ENCODE measurements around the gene HDHD5.

- TF ChIP-seq REST (IDR thresholded peaks at IDR 0.05; ENCODE audit: low read depth) (no peak), NFIC (IDR thresholded peaks at IDR 0.05) (no peak), YY1 (IDR thresholded peaks at IDR 0.05; ENCODE audit: low read depth) (no peak), EP300 (IDR thresholded peaks at IDR 0.05; ENCODE audit: borderline replicate concordance) (no peak), CEBPB (IDR thresholded peaks at IDR 0.05) (no peak), RAD21 (IDR thresholded peaks at IDR 0.05; ENCODE audit: low read depth) (no peak), TEAD4 (IDR thresholded peaks at IDR 0.05) (no peak), MAX (IDR thresholded peaks at IDR 0.05) (no peak), ZBTB7A (IDR thresholded peaks at IDR 0.05; ENCODE audit: low read depth) (no peak), USF1 (IDR thresholded peaks at IDR 0.05) (no peak), TAF1 (IDR thresholded peaks at IDR 0.05; ENCODE audit: low read depth) (no peak), EGR1 (IDR thresholded peaks at IDR 0.05) (no peak), FOXM1 (IDR thresholded peaks at IDR 0.05; ENCODE audit: borderline replicate concordance, low read depth) (no peak)
These were observed 41.7 kb downstream of the HDHD5 start for GRCh38 chr22:17117400-17117799.

Data from Ishikawa (cell line).